HEK293 (cell line): ENCODE results near the gene NEK10.

Experiments
- CTCF ChIA-PET: fragments of 350-600 bp; formaldehyde crosslinking; extraction: SDS; loops from one replicate; lab custom pipeline; 2021; ENCODE audit warnings: antibody characterized with exemption; lab: Yijun Ruan, JAX
- POLR2A ChIA-PET: fragments of 300-600 bp; formaldehyde crosslinking; extraction: SDS; loops from one replicate; lab custom pipeline; 2020; ENCODE audit warnings: antibody characterized with exemption, inconsistent platforms; lab: Yijun Ruan, JAX
- H3K27ac ChIP-seq: fragments of 200-500 bp; sonication (Bioruptor generic); 2 replicates; pipeline ENCODE4 v1.5.1; 2014; ENCODE audit warnings: low read depth, low read length, control low read depth, inconsistent platforms; ENCODE audit errors: extremely low read depth
- H3K36me3 ChIP-seq, 2 experiments: fragments of 200-500 bp in 1 of 2; sonication (Bioruptor generic) in 1 of 2; 1 replicate in 1 of 2; 2 replicates in 1 of 2; pipeline ENCODE4 v1.5.1; 2014 to 2017; ENCODE audit warnings: inconsistent platforms in 2 of 2, low read length in 2 of 2; ENCODE audit not compliant: control insufficient read depth in 2 of 2, insufficient read depth in 1 of 2
- H3K4me1 ChIP-seq: fragments of 200-500 bp; sonication (Bioruptor generic); 2 replicates; pipeline ENCODE4 v1.5.1; 2014; ENCODE audit warnings: mild to moderate bottlenecking, low read length, inconsistent platforms; ENCODE audit not compliant: control insufficient read depth, insufficient read depth
- H3K4me3 ChIP-seq: 2 replicates; pipeline ENCODE4 v1.5.1; 2011; ENCODE audit warnings: low read depth, mild to moderate bottlenecking, control low read depth, low read length, moderate library complexity
- H3K9me3 ChIP-seq: fragments of 200-500 bp; sonication (Bioruptor generic); 2 replicates; pipeline ENCODE4 v1.5.1; 2014; ENCODE audit warnings: low read depth, low read length, inconsistent platforms; ENCODE audit not compliant: control insufficient read depth, insufficient read depth
- HOXC10 ChIP-seq: sonication (generic); formaldehyde crosslinking; IDR thresholded peaks from 2 replicates; pipeline ENCODE4 v1.8.1; 2023; ENCODE audit warnings: mild to moderate bottlenecking, missing genetic modification reagents
- KLF8 ChIP-seq: fragments of 450-650 bp; formaldehyde crosslinking; IDR thresholded peaks from 2 replicates; pipeline ENCODE4 v1.5.1; 2016; ENCODE audit warnings: missing biosample characterization, missing genetic modification characterization
- KLF9 ChIP-seq: fragments of 450-650 bp; formaldehyde crosslinking; IDR thresholded peaks from 2 replicates; pipeline ENCODE4 v1.5.1; 2016; ENCODE audit warnings: missing biosample characterization, missing genetic modification characterization, low read depth
- REST ChIP-seq: fragments of 450-650 bp; formaldehyde crosslinking; IDR thresholded peaks from 2 replicates; pipeline ENCODE4 v1.5.1; 2016; ENCODE audit warnings: missing biosample characterization, missing genetic modification characterization
- SETDB1 ChIP-seq: IDR thresholded peaks from one replicate; pipeline ENCODE4 v1.6.1; 2017; ENCODE audit warnings: mild to moderate bottlenecking, low read length, moderate library complexity, mixed read lengths; ENCODE audit not compliant: insufficient read length
- ZBTB21 ChIP-seq: fragments of 450-650 bp; formaldehyde crosslinking; IDR thresholded peaks from 2 replicates; pipeline ENCODE4 v1.5.1; 2017; ENCODE audit warnings: missing biosample characterization, missing genetic modification characterization
- ZNF10 ChIP-seq: fragments of 450-650 bp; formaldehyde crosslinking; IDR thresholded peaks from 2 replicates; pipeline ENCODE4 v1.5.1; 2017; ENCODE audit warnings: missing biosample characterization, missing genetic modification characterization
- ZNF132 ChIP-seq: fragments of 450-650 bp; formaldehyde crosslinking; IDR thresholded peaks from 2 replicates; pipeline ENCODE4 v1.5.1; 2017; ENCODE audit warnings: missing biosample characterization, missing genetic modification characterization, borderline replicate concordance
- ZNF175 ChIP-seq: fragments of 450-650 bp; formaldehyde crosslinking; IDR thresholded peaks from 2 replicates; pipeline ENCODE4 v1.5.1; 2016; ENCODE audit warnings: missing biosample characterization, missing genetic modification characterization
- ZNF26 ChIP-seq: fragments of 450-650 bp; formaldehyde crosslinking; IDR thresholded peaks from 2 replicates; pipeline ENCODE4 v1.5.1; 2016; ENCODE audit warnings: missing biosample characterization, missing genetic modification characterization
- ZNF266 ChIP-seq: fragments of 450-650 bp; formaldehyde crosslinking; IDR thresholded peaks from 2 replicates; pipeline ENCODE4 v1.5.1; 2016; ENCODE audit warnings: missing biosample characterization, missing genetic modification characterization, low read depth
- ZNF354C ChIP-seq: fragments of 450-650 bp; formaldehyde crosslinking; IDR thresholded peaks from 2 replicates; pipeline ENCODE4 v1.5.1; 2016; ENCODE audit warnings: missing biosample characterization, missing genetic modification characterization, low read depth, borderline replicate concordance
- ZNF548 ChIP-seq: fragments of 450-650 bp; formaldehyde crosslinking; IDR thresholded peaks from 2 replicates; pipeline ENCODE4 v1.5.1; 2016; ENCODE audit warnings: missing biosample characterization, missing genetic modification characterization
- ZNF621 ChIP-seq: fragments of 450-650 bp; formaldehyde crosslinking; IDR thresholded peaks from 2 replicates; pipeline ENCODE4 v1.5.1; 2017; ENCODE audit warnings: missing biosample characterization, missing genetic modification characterization
- TF ChIP-seq, protein P1 (sequence below): fragments of 450-650 bp; formaldehyde crosslinking; IDR thresholded peaks from 2 replicates; pipeline ENCODE4 v1.5.1; 2016; ENCODE audit warnings: missing biosample characterization, missing genetic modification characterization

The NEK10 gene

GRCh38 chr3:27093771-27094170, 275.4 kb downstream of the NEK10 start:
- no peak for TF ChIP-seq HOXC10
- TF ChIP-seq ZNF266 (tag by site-specific recombination) = no peak
- TF ChIP-seq ZNF548 (tag by site-specific recombination) = no peak
- TF ChIP-seq ZNF26 = no peak
- TF ChIP-seq SETDB1 = no peak
- no peak for TF ChIP-seq ZNF175
- H3K36me3 ChIP-seq = no peaks in the 10 kb centered on the region
- CTCF ChIA-PET = no interaction called here
- H3K27ac ChIP-seq = no peak overlapping the region
- no peaks in the 10 kb centered on the region for H3K9me3 ChIP-seq
- POLR2A ChIA-PET = no interaction called here
- no peaks in the 10 kb centered on the region for H3K4me1 ChIP-seq
- no peak overlapping the region for H3K4me3 ChIP-seq

DNA sequence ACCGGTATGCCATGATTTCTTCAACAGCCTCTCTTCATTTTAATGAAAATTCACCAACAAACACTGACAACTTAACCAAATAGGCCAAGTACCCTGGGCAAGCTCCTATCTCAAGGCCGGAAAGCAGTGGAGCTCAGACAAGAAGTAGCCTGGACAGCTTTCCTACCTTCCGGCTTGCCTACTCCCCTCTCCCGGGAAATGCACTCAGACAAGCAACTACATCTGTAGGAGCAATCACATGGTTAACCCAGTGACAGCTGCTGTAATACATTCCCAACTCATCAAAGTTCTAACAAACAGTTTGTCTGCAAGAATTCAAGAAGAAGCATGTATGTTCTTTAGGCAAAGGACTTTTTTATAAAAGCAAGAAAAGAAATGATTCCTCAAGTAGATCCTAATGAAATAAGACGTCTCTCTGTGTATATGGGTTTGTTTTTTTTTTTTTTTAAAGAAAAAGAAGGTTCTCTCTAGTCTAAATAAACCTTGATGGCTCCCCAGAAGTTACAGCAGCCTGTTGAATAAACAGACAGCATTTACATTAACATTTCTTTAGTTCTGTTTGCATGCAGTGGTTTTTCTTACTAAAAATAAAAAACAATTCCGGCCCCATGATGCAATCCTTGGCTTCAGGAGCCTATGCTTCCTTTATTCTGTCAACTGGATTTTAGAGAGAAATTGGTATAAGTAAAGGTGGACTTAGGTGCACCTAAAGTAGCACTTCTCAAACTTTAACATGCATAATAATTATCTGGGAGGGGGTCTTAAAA, 278.7 kb downstream of the NEK10 start:
- TF ChIP-seq ZNF10 (tag by site-specific recombination) = no peak
- TF ChIP-seq, protein P1, sequence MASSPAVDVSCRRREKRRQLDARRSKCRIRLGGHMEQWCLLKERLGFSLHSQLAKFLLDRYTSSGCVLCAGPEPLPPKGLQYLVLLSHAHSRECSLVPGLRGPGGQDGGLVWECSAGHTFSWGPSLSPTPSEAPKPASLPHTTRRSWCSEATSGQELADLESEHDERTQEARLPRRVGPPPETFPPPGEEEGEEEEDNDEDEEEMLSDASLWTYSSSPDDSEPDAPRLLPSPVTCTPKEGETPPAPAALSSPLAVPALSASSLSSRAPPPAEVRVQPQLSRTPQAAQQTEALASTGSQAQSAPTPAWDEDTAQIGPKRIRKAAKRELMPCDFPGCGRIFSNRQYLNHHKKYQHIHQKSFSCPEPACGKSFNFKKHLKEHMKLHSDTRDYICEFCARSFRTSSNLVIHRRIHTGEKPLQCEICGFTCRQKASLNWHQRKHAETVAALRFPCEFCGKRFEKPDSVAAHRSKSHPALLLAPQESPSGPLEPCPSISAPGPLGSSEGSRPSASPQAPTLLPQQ = no peak
- no peak for TF ChIP-seq ZNF175
- no peak for TF ChIP-seq KLF9
- TF ChIP-seq ZBTB21 (tag by site-specific recombination) = no peak
- POLR2A ChIA-PET = no interaction called here
- H3K4me1 ChIP-seq = no peaks in the 10 kb centered on the region
- no peaks in the 10 kb centered on the region for H3K9me3 ChIP-seq
- no peaks in the 10 kb centered on the region for H3K36me3 ChIP-seq
- CTCF ChIA-PET = no interaction called here
- H3K4me3 ChIP-seq = no peak overlapping the region
- no peak overlapping the region for H3K27ac ChIP-seq

GRCh38 chr3:27089645-27090044, 279.5 kb downstream of the NEK10 start:
- Histone ChIP-seq H3K4me1 (no peaks in the 10 kb centered on the region), H3K36me3 (no peaks in the 10 kb centered on the region), H3K27ac (no peak overlapping the region), H3K4me3 (no peak overlapping the region), H3K9me3 (no peaks in the 10 kb centered on the region)
- TF ChIP-seq ZNF621 (tag by site-specific recombination) (no peak), REST (tag by site-specific recombination) (no peak), ZNF354C (tag by site-specific recombination) (no peak), ZNF132 (tag by site-specific recombination) (no peak), KLF8 (tag by site-specific recombination) (no peak)
- ChIA-PET CTCF (no interaction called here), POLR2A (no interaction called here)
